Measurements from ENCODE around the gene BICD1. TPM values are rescaled to one million over a fixed set of nuclear protein-coding genes. Genes with fewer than 3 reads are reported as not detected.

The BICD1 gene
- total RNA-seq, 1 experiment from 2014 or later: 11.8 TPM

GRCh38 chr12:32365473-32366064 is 258.9 kb downstream of the BICD1 start:
- Histone ChIP-seq H3K9me3 (replicated peaks) (no peaks in the 10 kb centered on the region), H3K36me3 (no peaks in the 10 kb centered on the region), H3K4me3 (no peak overlapping the region), H3K27ac (no peak overlapping the region), H3K4me1 (replicated peaks) (peaks cover 5% of the 10 kb centered on the region; the same call in 1 of the 2 replicates), H3K27me3 (replicated peaks) (no peaks in the 10 kb centered on the region)
- DNase-seq (ENCODE audit: low read depth in 1 of 2, low spot score in 2 of 2): peak; percentile 50 to 57

GRCh38 chr12:32366714-32367113 is 260.1 kb downstream of the BICD1 start:
- H3K36me3 ChIP-seq: no peaks in the 10 kb centered on the region
- H3K4me1 ChIP-seq (replicated peaks): peaks cover 5% of the 10 kb centered on the region; the same call in 1 of the 2 replicates
- H3K9me3 ChIP-seq (replicated peaks): no peaks in the 10 kb centered on the region
- DNase-seq (ENCODE audit: low read depth in 1 of 2, low spot score in 2 of 2): no peak
- H3K27me3 ChIP-seq (replicated peaks): no peaks in the 10 kb centered on the region
- no peak overlapping the region for H3K4me3 ChIP-seq
- H3K27ac ChIP-seq: no peak overlapping the region

GRCh38 chr12:32367381-32367780 is 260.7 kb downstream of the BICD1 start:
- Histone ChIP-seq H3K27me3 (replicated peaks) (no peaks in the 10 kb centered on the region), H3K27ac (no peak overlapping the region), H3K36me3 (no peaks in the 10 kb centered on the region), H3K4me3 (no peak overlapping the region), H3K4me1 (replicated peaks) (peaks cover 5% of the 10 kb centered on the region; the same call in 1 of the 2 replicates), H3K9me3 (replicated peaks) (no peaks in the 10 kb centered on the region)
- no peak for DNase-seq (ENCODE audit: low read depth in 1 of 2, low spot score in 2 of 2)

- H3K4me1 ChIP-seq (replicated peaks): peaks cover 5% of the 10 kb centered on the region; the same call in 1 of the 2 replicates
- H3K27ac ChIP-seq: no peak overlapping the region
- no peak for DNase-seq (ENCODE audit: low read depth in 1 of 2, low spot score in 2 of 2)
- H3K27me3 ChIP-seq (replicated peaks): no peaks in the 10 kb centered on the region
- no peak overlapping the region for H3K4me3 ChIP-seq
- no peaks in the 10 kb centered on the region for H3K36me3 ChIP-seq
- H3K9me3 ChIP-seq (replicated peaks): no peaks in the 10 kb centered on the region
These were observed 262.6 kb downstream of the BICD1 start for GRCh38 chr12:32369202-32369601.

- H3K9me3 ChIP-seq (replicated peaks): no peaks in the 10 kb centered on the region
- H3K4me3 ChIP-seq: no peak overlapping the region
- H3K36me3 ChIP-seq: no peaks in the 10 kb centered on the region
- H3K27me3 ChIP-seq (replicated peaks): 0 out of 2 replicates have a peak, but pooled peaks cover 9% of the 10 kb centered on the region
- H3K27ac ChIP-seq: no peak overlapping the region
- DNase-seq (ENCODE audit: low read depth in 1 of 2, low spot score in 2 of 2): no peak
- no peaks in the 10 kb centered on the region for H3K4me1 ChIP-seq (replicated peaks)
These were observed 270.9 kb downstream of the BICD1 start for GRCh38 chr12:32377344-32378055.

GRCh38 chr12:32379213-32379612 is 272.6 kb downstream of the BICD1 start:
- Histone ChIP-seq H3K9me3 (replicated peaks) (no peaks in the 10 kb centered on the region), H3K4me1 (replicated peaks) (no peaks in the 10 kb centered on the region), H3K4me3 (no peak overlapping the region), H3K27ac (no peak overlapping the region), H3K27me3 (replicated peaks) (0 out of 2 replicates have a peak, but pooled peaks cover 9% of the 10 kb centered on the region), H3K36me3 (no peaks in the 10 kb centered on the region)
- DNase-seq (ENCODE audit: low read depth in 1 of 2, low spot score in 2 of 2): no peak

GRCh38 chr12:32379667-32380066 is 273.0 kb downstream of the BICD1 start:
- Histone ChIP-seq H3K4me1 (replicated peaks) (no peaks in the 10 kb centered on the region), H3K36me3 (no peaks in the 10 kb centered on the region), H3K27me3 (replicated peaks) (0 out of 2 replicates have a peak, but pooled peaks cover 9% of the 10 kb centered on the region), H3K9me3 (replicated peaks) (no peaks in the 10 kb centered on the region), H3K4me3 (no peak overlapping the region), H3K27ac (no peak overlapping the region)
- DNase-seq (ENCODE audit: low read depth in 1 of 2, low spot score in 2 of 2): no peak

- H3K9me3 ChIP-seq (replicated peaks): no peaks in the 10 kb centered on the region
- no peaks in the 10 kb centered on the region for H3K36me3 ChIP-seq
- no peak overlapping the region for H3K4me3 ChIP-seq
- peaks cover 13% of the 10 kb centered on the region; the same call in 1 of the 2 replicates for H3K27me3 ChIP-seq (replicated peaks)
- no peak for DNase-seq (ENCODE audit: low read depth in 1 of 2, low spot score in 2 of 2)
- H3K4me1 ChIP-seq (replicated peaks): no peaks in the 10 kb centered on the region
- no peak overlapping the region for H3K27ac ChIP-seq
These were observed 275.6 kb downstream of the BICD1 start for GRCh38 chr12:32382226-32382625.

- Histone ChIP-seq H3K4me3 (no peak overlapping the region), H3K36me3 (no peaks in the 10 kb centered on the region), H3K9me3 (replicated peaks) (no peaks in the 10 kb centered on the region), H3K4me1 (replicated peaks) (no peaks in the 10 kb centered on the region), H3K27ac (no peak overlapping the region), H3K27me3 (replicated peaks) (no peaks in the 10 kb centered on the region)
- DNase-seq (ENCODE audit: low read depth in 1 of 2, low spot score in 2 of 2): no peak
These were observed 284.0 kb downstream of the BICD1 start for GRCh38 chr12:32390572-32391219.

- H3K27ac ChIP-seq: no peak overlapping the region
These were observed 288.4 kb downstream of the BICD1 start for GRCh38 chr12:32395026-32395425.

GRCh38 chr12:32397696-32398095 is 291.0 kb downstream of the BICD1 start:
- Histone ChIP-seq H3K9me3 (replicated peaks) (no peaks in the 10 kb centered on the region), H3K27ac (no peak overlapping the region), H3K4me3 (no peak overlapping the region), H3K27me3 (replicated peaks) (peaks cover 6% of the 10 kb centered on the region; the same call in 1 of the 2 replicates), H3K4me1 (replicated peaks) (peaks cover 10% of the 10 kb centered on the region), H3K36me3 (no peaks in the 10 kb centered on the region)
- DNase-seq (ENCODE audit: low read depth in 1 of 2, low spot score in 2 of 2): no peak

More at GRCh38 chr12:32395026-32395425, 288.4 kb downstream of the BICD1 start:
- no peak overlapping the region for H3K4me3 ChIP-seq
- no peaks in the 10 kb centered on the region for H3K9me3 ChIP-seq (replicated peaks)
- H3K27me3 ChIP-seq (replicated peaks): peaks cover 6% of the 10 kb centered on the region; the same call in 1 of the 2 replicates
- DNase-seq (ENCODE audit: low read depth in 1 of 2, low spot score in 2 of 2): no peak
- peaks cover 10% of the 10 kb centered on the region for H3K4me1 ChIP-seq (replicated peaks)
- no peaks in the 10 kb centered on the region for H3K36me3 ChIP-seq

- Histone ChIP-seq H3K36me3 (no peaks in the 10 kb centered on the region), H3K4me1 (replicated peaks) (peaks cover 10% of the 10 kb centered on the region), H3K9me3 (replicated peaks) (no peaks in the 10 kb centered on the region), H3K27me3 (replicated peaks) (peaks cover 6% of the 10 kb centered on the region; the same call in 1 of the 2 replicates), H3K4me3 (no peak overlapping the region), H3K27ac (no peak overlapping the region)
- no peak for DNase-seq (ENCODE audit: low read depth in 1 of 2, low spot score in 2 of 2)
These were observed 291.5 kb downstream of the BICD1 start for GRCh38 chr12:32398181-32398580.

GRCh38 chr12:32398816-32399369 is 292.2 kb downstream of the BICD1 start:
- Histone ChIP-seq H3K27me3 (replicated peaks) (peaks cover 6% of the 10 kb centered on the region; the same call in 1 of the 2 replicates), H3K4me1 (replicated peaks) (peaks cover 10% of the 10 kb centered on the region), H3K9me3 (replicated peaks) (no peaks in the 10 kb centered on the region), H3K27ac (no peak overlapping the region), H3K36me3 (no peaks in the 10 kb centered on the region), H3K4me3 (peak overlapping the region; percentile 50)
- no peak for DNase-seq (ENCODE audit: low read depth in 1 of 2, low spot score in 2 of 2)
